Common myeloid progenitor, CD34-positive (primary cell): ENCODE measurements around the gene FASTK. TPM values are rescaled to one million over a fixed set of nuclear protein-coding genes. Genes with fewer than 3 reads are reported as not detected.

Source experiments
- CTCF ChIA-PET: fragments of 350-600 bp; sonication (Branson Sonifier 250); formaldehyde crosslinking; loops from one replicate; lab custom pipeline; 2021; ENCODE audit warnings: antibody characterized with exemption; lab: Charles Lee
- POLR2A ChIA-PET: fragments of 350-600 bp; sonication (Branson Sonifier 250); formaldehyde crosslinking; loops from one replicate; lab custom pipeline; 2021; ENCODE audit warnings: antibody characterized with exemption; lab: Charles Lee
- DNase-seq, 3 donors: peaks; one replicate each; pipeline versions ENCODE4 v3.0.0 to v3.0.0-alpha.2; 2013
- H3K27ac ChIP-seq, 2 experiments: 1 replicate in 1 of 2; 2 replicates in 1 of 2; pipeline ENCODE4 v1.7.0; 2013; ENCODE audit warnings: inconsistent platforms in 2 of 2, low read length in 2 of 2, mild to moderate bottlenecking in 2 of 2, low read depth in 1 of 2, moderate library complexity in 1 of 2; ENCODE audit not compliant: severe bottlenecking in 2 of 2, insufficient read depth in 1 of 2, poor library complexity in 1 of 2
- H3K27me3 ChIP-seq, 5 experiments: replicated peaks in 2 of 5; 1 replicate in 3 of 5; 2 replicates in 2 of 5; pipeline versions ENCODE4 v1.6.1 to v1.7.0; 2013; ENCODE audit warnings: low read length in 4 of 5, mild to moderate bottlenecking in 2 of 5, moderate library complexity in 2 of 5, inconsistent platforms in 1 of 5; ENCODE audit not compliant: insufficient read depth in 5 of 5, control insufficient read depth in 4 of 5
- H3K36me3 ChIP-seq, 4 experiments: 1 replicate in 2 of 4; 2 replicates in 2 of 4; pipeline versions ENCODE4 v1.6.1 to v1.7.0; 2013; ENCODE audit warnings: low read length in 3 of 4, control low read depth in 1 of 4, mild to moderate bottlenecking in 1 of 4; ENCODE audit not compliant: control insufficient read depth in 4 of 4, insufficient read depth in 4 of 4
- H3K4me1 ChIP-seq, 4 experiments: 1 replicate in 3 of 4; 2 replicates in 1 of 4; pipeline versions ENCODE4 v1.6.1 to v1.7.1; 2013; ENCODE audit warnings: low read length in 3 of 4, mild to moderate bottlenecking in 3 of 4, control low read depth in 1 of 4, inconsistent platforms in 1 of 4, moderate library complexity in 1 of 4; ENCODE audit not compliant: control insufficient read depth in 4 of 4, insufficient read depth in 4 of 4; ENCODE audit errors: control extremely low read depth in 1 of 4
- H3K4me3 ChIP-seq, 7 experiments: 1 replicate in 4 of 7; 2 replicates in 3 of 7; pipeline versions ENCODE4 v1.5.1 to v1.7.0; 2013; ENCODE audit warnings: mild to moderate bottlenecking in 7 of 7, low read length in 6 of 7, moderate library complexity in 6 of 7, inconsistent platforms in 2 of 7, low read depth in 2 of 7, control low read depth in 1 of 7; ENCODE audit not compliant: insufficient read depth in 4 of 7, control insufficient read depth in 1 of 7; ENCODE audit errors: extremely low read depth in 1 of 7
- H3K9me3 ChIP-seq, 5 experiments: 1 replicate in 4 of 5; 2 replicates in 1 of 5; pipeline versions ENCODE4 v1.6.1 to v1.7.1; 2013; ENCODE audit warnings: low read length in 4 of 5, mild to moderate bottlenecking in 2 of 5, inconsistent platforms in 1 of 5, low read depth in 1 of 5, moderate library complexity in 1 of 5; ENCODE audit not compliant: control insufficient read depth in 4 of 5, insufficient read depth in 2 of 5; ENCODE audit errors: control extremely low read depth in 1 of 5
- WGBS: methylation state at CpG from one replicate; pipeline ENCODE4 v1.1.5; 2013; ENCODE audit not compliant: insufficient coverage; 5-methylcytosine and 5-hydroxymethylcytosine counted together
- polyA plus RNA-seq: library from polyadenylated mRNA; unstranded; fragments of 120-200 nt; gene quantifications from one replicate; pipeline ENCODE4 v1.2.1, GENCODE V29; 2013

FASTK gene
- 38.6 TPM for polyA plus RNA-seq

- Histone ChIP-seq H3K4me3 (peak within 1 kb of the TSS; percentile 71 to 94 (median 87)), H3K9me3 (no peaks in the 10 kb centered on the region), H3K27ac (peak within 1 kb of the TSS; percentile 75 to 92), H3K4me1 (peaks cover 5 to 52% (median 47%) of the 10 kb centered on the region in 4 experiments), H3K36me3 (peaks cover 0 to 45% (median 13%) of the 10 kb centered on the region in 4 experiments), H3K27me3 (no peaks in the 10 kb centered on the region)
- POLR2A ChIA-PET: interaction anchor here (1.0 kb wide), 1 partner anchor 52 kb away, joined by 4 read pairs; the partner anchor contains the start of gene ABCB8
- 4% methylated on average over 47 of the region's 66 CpGs for WGBS
- CTCF ChIA-PET: interaction anchor here (0.7 to 1.7 kb wide), 3 partner anchors 9 to 30 kb away, joined by 3 to 6 read pairs (median 5); no protein-coding TSS in a partner anchor
- DNase-seq: peak; percentile 85 to 92 (median 91)
These were observed at the start of gene FASTK for GRCh38 chr7:151080522-151081169. TSS of gene FASTK (minus strand) at chr7:151080809. CDS start at chr7:151080766, 43 bp downstream.

DNA sequence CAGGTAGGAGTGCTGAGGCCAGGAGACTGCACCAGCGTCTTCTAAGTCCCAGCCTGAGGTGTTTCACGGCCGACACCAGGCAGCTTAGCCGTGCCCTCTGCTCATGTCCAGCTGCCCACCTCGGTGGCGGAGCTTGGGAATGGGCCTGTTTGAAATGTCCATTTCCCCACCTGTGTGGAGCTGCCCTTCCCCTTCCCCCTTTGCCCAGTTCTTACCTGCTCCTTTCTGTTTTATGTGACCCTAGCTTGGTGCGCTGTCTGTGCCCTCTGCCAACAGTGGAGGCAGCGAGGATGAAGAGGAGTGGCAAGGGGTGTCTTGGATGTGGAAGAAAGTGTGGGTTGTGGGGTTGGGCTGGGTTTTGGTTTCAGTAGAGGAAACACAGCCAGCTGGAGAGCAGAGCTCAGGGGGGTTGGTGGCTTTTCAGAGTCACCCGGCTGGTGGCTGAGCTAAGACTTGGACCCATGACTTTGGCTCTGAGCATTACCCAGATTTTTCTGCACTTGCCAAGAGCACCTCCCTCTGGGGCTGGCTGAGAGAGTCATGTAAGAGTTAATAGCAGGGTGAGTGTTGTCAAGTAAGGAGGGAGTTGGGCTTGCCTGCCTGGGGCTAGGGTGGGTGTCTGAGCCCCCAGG is 49.5 kb upstream of the FASTK start:
- Histone ChIP-seq H3K27me3 (no peaks in the 10 kb centered on the region), H3K4me3 (no peak overlapping the region), H3K36me3 (peaks cover 0 to 68% (median 41%) of the 10 kb centered on the region in 4 experiments), H3K27ac (no peak overlapping the region), H3K9me3 (no peaks in the 10 kb centered on the region), H3K4me1 (no peaks in the 10 kb centered on the region)
- DNase-seq: no peak
- POLR2A ChIA-PET: no interaction called here
- CTCF ChIA-PET: interaction anchor here (1.3 to 1.7 kb wide), 4 partner anchors 12 to 117 kb away, joined by 3 to 5 read pairs (median 4); no protein-coding TSS in a partner anchor
- WGBS: over 99% methylated on average over 9 of the region's 9 CpGs

- WGBS: 91% methylated on average over 27 of the region's 28 CpGs
- Histone ChIP-seq H3K4me3 (no peak overlapping the region), H3K4me1 (no peaks in the 10 kb centered on the region), H3K9me3 (no peaks in the 10 kb centered on the region), H3K36me3 (peaks cover 0 to 68% (median 42%) of the 10 kb centered on the region in 4 experiments), H3K27me3 (no peaks in the 10 kb centered on the region), H3K27ac (no peak overlapping the region)
- ChIA-PET POLR2A (no interaction called here), CTCF (interaction anchor here (1.3 to 2.0 kb wide), 5 partner anchors 10 to 117 kb away, joined by 3 to 5 read pairs (median 5); no protein-coding TSS in a partner anchor)
- no peak for DNase-seq
These were observed 48.7 kb upstream of the FASTK start for GRCh38 chr7:151129117-151129959.

DNA sequence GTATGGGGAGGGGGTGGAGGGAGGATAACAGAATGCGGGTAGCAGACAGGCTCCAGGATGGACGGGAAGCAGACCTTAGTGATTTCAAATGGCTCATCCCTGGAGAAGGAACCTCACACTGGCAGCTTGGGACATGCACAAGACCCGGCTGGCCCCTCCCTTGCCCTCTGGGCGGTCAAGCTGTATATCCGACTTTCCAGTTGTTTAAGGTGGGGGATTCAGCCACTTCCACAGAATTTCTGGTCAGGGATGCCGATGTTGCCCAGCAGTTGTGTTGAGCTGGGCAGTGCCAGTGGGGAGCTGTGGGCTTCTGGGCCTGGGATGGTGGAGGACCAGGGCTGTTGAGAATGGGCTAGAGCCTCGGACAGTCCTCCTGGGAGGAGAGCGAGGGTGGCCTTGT is 48.1 kb upstream of the FASTK start:
- Histone ChIP-seq H3K36me3 (peaks cover 0 to 66% (median 40%) of the 10 kb centered on the region in 4 experiments), H3K27ac (no peak overlapping the region), H3K4me1 (no peaks in the 10 kb centered on the region), H3K27me3 (no peaks in the 10 kb centered on the region), H3K9me3 (no peaks in the 10 kb centered on the region), H3K4me3 (no peak overlapping the region)
- WGBS: 97% methylated on average over 6 of the region's 8 CpGs
- DNase-seq: no peak
- POLR2A ChIA-PET: interaction anchor here (1.3 kb wide), 1 partner anchor 128 kb away, joined by 4 read pairs; no protein-coding TSS in a partner anchor
- CTCF ChIA-PET: interaction anchor here (1.4 to 2.0 kb wide), 3 partner anchors 10 to 18 kb away, joined by 3 to 5 read pairs (median 3); no protein-coding TSS in a partner anchor

- Histone ChIP-seq H3K27ac (no peak overlapping the region), H3K4me1 (no peaks in the 10 kb centered on the region), H3K36me3 (peaks cover 0 to 72% (median 42%) of the 10 kb centered on the region in 4 experiments), H3K4me3 (no peak overlapping the region), H3K27me3 (no peaks in the 10 kb centered on the region), H3K9me3 (no peaks in the 10 kb centered on the region)
- no peak for DNase-seq
- ChIA-PET CTCF (interaction anchor here (0.9 to 2.0 kb wide), 3 partner anchors 9 to 116 kb away, joined by 3 to 5 read pairs (median 4); no protein-coding TSS in a partner anchor), POLR2A (interaction anchor here (1.3 kb wide), 1 partner anchor 128 kb away, joined by 4 read pairs; no protein-coding TSS in a partner anchor)
- WGBS: 81% methylated on average over 12 of the region's 14 CpGs
These were observed 47.5 kb upstream of the FASTK start for GRCh38 chr7:151128144-151128543.

DNA sequence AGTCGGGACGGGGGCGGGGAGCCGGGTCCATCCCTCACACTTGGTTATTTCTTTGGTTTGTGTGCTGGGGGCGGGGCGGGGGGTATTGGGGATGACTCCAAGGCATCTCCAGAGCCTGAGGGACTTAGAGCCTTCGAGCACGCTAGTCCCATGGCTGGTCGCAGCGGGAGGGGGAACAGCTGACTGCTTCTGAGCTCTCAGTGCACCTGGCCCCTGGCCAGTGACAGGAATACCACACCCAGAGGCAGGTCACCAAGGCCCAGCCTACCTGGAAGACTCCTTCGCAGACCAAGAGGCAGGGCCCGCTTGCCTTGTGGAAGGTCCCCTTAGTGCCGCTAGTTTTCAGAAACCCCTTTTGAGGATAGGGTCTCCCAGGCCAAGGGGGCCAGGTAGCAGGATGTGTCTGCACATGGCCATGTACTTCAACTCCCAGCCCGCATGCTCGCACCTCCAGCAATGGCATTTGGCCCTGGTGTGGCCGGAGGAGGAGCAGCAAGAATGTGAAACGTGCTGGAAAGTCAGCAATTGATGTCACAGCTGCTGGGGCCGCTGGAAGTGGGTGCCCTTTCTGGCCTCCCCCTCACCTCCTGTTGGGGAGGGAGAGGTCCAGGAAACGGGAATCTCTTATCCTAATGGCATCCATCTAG is 46.0 kb upstream of the FASTK start:
- 96% methylated on average over 14 of the region's 19 CpGs for WGBS
- Histone ChIP-seq H3K27me3 (no peaks in the 10 kb centered on the region), H3K4me1 (no peaks in the 10 kb centered on the region), H3K9me3 (no peaks in the 10 kb centered on the region), H3K27ac (no peak overlapping the region), H3K36me3 (peaks cover 0 to 74% (median 39%) of the 10 kb centered on the region in 4 experiments), H3K4me3 (no peak overlapping the region)
- POLR2A ChIA-PET: no interaction called here
- DNase-seq: no peak
- CTCF ChIA-PET: interaction anchor here (1.5 kb wide), 1 partner anchor 39 kb away, joined by 3 read pairs; no protein-coding TSS in a partner anchor
